Activated T-cell treated with anti-CD3 and anti-CD28 coated beads, Interleukin-2, amount 50 U/mL, for 1 hour (primary cell): ENCODE measurements around the gene WASHC2A.
"Not testable (repeated sequence)": the region's sequence is repeated elsewhere in the genome, so short reads cannot be mapped to it uniquely, and the experiment has no call there.

Experiments
- DNase-seq: peaks from one replicate; pipeline ENCODE4 v3.0.0-alpha.2; 2020

WASHC2A gene

GRCh38 chr10:50061548-50061947, 6.2 kb upstream of the WASHC2A start:
- DNase-seq: not testable (repeated sequence)

DNA sequence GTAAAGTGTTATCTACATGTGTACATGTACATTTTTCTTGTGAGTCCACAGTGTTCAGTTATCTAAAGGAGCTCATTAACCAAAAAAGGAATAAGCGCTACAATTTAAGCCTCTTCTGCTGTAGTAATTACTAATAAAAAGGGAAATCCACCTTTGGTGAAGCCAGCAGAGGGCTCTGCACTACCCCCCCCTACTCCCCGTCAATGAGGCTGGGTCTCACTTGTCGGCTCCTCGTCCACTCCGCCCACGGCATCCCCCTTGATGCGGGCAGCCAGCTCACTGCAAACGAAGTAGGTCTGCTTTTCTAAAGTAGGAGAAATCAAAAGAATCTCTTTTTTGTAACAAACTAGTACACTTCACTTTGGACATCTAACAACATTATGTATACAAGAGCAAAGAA, 4.7 kb upstream of the WASHC2A start:
- DNase-seq: no peak

- DNase-seq: not testable (repeated sequence)
Measured at GRCh38 chr10:50068352-50068659, 552 bp downstream of the WASHC2A start.

DNA sequence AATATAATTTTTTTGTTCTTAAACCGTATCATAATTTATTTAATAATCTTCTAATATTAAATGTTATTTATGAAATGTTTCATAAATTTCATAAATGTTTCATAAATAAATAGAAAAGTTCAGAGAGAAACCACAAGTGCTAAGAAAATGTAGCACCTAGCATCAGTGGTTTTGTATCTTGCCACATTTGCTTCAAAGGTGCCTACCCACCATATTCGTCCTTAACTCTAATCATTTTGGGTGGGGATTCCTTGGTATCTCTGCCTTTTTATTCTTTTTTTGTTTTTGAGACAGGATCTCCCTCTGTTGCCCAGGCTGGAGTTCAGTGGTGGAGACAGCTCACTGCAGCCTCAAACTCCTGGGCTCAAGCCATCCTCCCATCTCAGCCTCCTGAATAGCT, 7.4 kb downstream of the WASHC2A start:
- DNase-seq: not testable (repeated sequence)

- not testable (repeated sequence) for DNase-seq
Measured at GRCh38 chr10:50075544-50075943, 7.8 kb downstream of the WASHC2A start.

DNA sequence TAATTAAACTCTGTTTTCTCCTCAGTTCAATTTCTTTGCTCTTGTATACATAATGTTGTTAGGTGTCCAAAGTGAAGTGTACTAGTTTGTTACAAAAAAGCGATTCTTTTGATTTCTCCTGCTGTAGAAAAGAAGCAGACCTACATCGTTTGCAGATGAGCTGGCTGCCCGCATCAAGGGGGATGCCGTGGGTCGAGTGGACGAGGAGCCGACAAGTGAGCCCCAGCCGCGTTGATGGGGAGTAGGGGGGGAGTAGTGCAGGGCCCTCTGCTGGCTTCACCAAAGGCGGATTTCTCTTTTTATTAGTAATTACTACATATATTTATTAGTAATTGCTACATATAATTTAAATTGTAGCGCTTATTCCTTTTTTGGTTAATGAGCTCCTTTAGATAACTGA, 23.6 kb downstream of the WASHC2A start:
- DNase-seq: not testable (repeated sequence)

GRCh38 chr10:50092928-50093327, 25.2 kb downstream of the WASHC2A start:
- DNase-seq: not testable (repeated sequence)

DNA sequence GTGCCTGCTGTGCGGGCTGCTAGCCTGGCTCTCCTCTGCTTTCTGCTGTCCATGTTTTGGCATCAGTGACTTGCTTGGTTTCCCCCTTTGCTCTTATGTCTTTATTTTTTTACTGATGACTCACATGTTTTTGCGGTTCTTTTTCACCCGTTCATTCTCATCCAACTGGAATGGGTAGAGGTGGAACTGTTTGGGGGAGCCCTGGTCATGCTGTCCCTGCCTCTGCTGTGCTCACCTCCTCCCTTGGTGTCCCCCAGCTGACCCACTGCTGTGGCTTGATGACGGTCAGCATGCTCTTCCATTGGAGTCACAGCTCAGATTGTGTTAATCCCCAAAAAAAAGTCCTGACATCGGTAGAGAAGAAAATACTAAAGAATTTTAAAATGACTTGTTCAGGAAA, 26.9 kb downstream of the WASHC2A start:
- not testable (repeated sequence) for DNase-seq

DNA sequence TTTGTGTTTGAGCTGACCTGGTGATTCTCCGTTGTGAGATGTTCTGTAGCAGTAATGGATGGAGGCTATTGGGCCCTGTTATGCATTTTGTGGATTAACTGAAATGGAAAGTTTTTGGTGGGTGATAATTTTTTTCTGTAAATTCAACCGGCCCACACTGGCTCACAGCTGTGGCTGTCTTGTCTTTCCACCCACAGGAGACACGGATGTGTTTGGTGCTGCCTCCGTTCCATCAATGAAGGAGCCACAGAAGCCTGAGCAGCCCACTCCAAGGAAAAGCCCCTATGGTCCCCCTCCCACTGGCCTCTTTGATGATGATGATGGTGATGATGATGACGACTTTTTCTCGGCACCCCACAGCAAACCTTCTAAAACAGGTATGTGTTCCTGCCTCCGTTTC, 27.6 kb downstream of the WASHC2A start:
- not testable (repeated sequence) for DNase-seq

GRCh38 chr10:50096722-50097121, 29.0 kb downstream of the WASHC2A start:
- not testable (repeated sequence) for DNase-seq

GRCh38 chr10:50098645-50099044, 30.9 kb downstream of the WASHC2A start:
- not testable (repeated sequence) for DNase-seq

- not testable (repeated sequence) for DNase-seq
Measured at GRCh38 chr10:50101139-50101582, 33.4 kb downstream of the WASHC2A start.

GRCh38 chr10:50101747-50102146, 34.0 kb downstream of the WASHC2A start:
- not testable (repeated sequence) for DNase-seq

DNA sequence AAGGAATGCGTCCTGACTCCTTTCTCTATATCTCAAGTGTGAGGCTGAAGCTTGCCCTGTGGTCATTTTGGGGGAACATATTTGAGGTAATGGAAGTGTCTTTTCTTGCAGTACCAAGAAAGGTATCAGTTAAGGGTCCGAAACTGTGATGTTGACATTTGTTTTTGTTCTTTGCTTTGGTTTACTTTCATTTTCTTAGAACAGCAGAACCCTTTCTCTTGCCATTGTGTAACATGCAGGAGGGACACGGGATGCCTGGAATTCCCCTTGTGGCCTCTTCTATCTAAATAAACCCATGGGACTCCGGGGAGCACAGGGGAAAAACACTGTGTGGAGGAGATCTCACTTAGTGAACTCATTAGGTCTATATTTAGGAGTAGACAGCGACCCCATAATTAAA, 34.5 kb downstream of the WASHC2A start:
- not testable (repeated sequence) for DNase-seq

DNA sequence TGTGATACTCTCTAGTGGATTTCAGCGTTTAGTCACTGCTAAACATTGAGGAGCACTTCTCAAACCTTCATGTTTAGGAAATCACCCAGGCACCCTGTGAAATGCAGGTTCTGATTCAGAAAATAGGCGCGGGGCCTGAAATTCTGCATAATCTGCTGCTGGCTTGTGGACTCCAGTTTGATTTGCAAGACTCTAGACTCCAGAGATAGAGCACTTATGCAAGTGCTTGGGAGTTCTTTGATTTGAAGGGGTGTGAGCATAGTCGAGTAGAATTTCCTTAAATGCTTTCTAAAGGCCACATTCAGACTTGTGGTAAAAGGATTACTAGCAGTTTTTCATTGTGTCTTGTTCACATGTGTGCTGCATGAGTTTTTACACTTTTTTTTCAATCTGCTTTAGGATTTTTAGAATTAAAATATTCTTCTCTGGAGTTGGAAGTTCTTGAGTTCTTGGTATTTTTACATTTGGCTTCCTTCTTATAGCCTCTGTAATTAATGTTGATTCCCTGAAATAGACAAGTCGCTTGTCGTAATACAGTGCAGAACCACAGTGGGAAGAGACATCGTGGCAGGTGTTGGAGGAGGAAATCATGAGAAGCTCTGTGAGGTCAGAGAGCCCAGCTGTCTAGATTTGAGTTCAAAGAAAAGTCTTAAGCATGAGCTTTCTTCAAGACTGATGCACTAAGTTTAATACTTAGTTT, 41.4 kb downstream of the WASHC2A start:
- DNase-seq: not testable (repeated sequence)

GRCh38 chr10:50112419-50113112, 44.8 kb downstream of the WASHC2A start:
- DNase-seq: not testable (repeated sequence)

GRCh38 chr10:50126765-50127164, 59.0 kb downstream of the WASHC2A start:
- DNase-seq: not testable (repeated sequence)

GRCh38 chr10:50127770-50128292, 60.1 kb downstream of the WASHC2A start:
- DNase-seq: not testable (repeated sequence)

- DNase-seq: not testable (repeated sequence)
Measured at GRCh38 chr10:50131245-50131965, 63.7 kb downstream of the WASHC2A start.

- DNase-seq: not testable (repeated sequence)
Measured at GRCh38 chr10:50132322-50132721, 64.6 kb downstream of the WASHC2A start.

GRCh38 chr10:50132841-50133240, 65.1 kb downstream of the WASHC2A start:
- DNase-seq: not testable (repeated sequence)

DNA sequence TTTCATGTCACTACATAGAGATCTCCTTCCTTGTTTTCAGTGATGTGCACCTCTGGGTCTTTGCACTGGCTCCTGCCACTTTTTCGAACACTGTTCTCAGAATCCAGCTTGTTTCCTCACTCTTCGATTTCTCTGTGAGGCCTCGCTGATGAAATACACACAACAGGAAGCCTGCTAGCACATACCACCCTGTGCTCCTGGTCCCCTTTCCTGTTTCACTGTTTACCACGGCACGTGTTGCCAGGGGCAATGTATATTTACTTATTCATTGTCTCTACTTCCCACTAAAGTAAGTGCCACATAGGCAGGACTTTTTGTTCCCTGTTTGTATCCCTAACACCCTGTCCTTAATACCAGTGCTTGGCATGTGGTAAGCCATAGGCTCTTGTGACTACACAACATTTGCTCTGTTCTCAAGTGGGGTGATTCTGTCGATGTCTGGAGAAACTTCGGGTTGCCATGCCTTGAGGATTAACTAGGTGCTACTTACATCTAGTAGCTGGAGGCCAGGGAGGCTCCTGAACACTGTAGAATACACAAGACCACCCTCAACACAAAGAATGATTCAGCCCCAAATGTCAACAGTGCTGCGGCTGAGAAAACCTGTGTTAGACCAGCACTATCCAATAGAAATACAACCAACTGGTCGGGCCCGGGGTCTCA, 75.9 kb downstream of the WASHC2A start:
- DNase-seq: not testable (repeated sequence)

DNA sequence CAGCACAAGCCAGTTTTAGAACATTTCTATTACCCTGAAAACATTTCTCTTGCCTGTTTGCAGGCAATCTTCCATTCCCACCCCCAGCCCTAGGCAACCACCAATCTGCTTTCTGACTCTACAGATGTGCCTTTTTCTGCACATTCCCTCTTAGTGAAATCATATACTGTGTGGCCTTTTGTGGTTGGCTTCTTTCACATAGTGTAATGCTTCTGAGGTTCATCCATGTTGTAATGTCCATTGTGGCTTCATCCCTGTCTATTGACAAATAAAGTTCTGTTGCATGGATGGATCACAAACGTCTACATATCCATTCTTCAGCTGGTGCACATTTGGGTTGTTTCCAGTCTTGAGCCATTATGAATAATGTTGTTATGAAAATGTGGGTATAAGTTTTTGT, 77.8 kb downstream of the WASHC2A start:
- DNase-seq: not testable (repeated sequence)
